Keratinocyte (primary cell): ENCODE data around the gene ZDHHC18. TPM values are rescaled to one million over a fixed set of nuclear protein-coding genes. Genes with fewer than 3 reads are reported as not detected.
"Not testable (repeated sequence)": the region's sequence is repeated elsewhere in the genome, so short reads cannot be mapped to it uniquely, and the experiment has no call there.

Experiments used
- DNase-seq: peaks from one replicate; pipeline ENCODE4 v3.0.0-alpha.2; 2011; ENCODE audit warnings: low read depth, missing footprints, low spot score
- FAIRE-seq: peaks from 2 replicates; lab custom pipeline; 2011; peaks lifted over from hg19 to GRCh38; lab: Jason Lieb, UNC
- H2AFZ ChIP-seq: 2 replicates; pipeline ENCODE4 v1.6.0; 2012; ENCODE audit warnings: low read length, control low read depth, inconsistent platforms; ENCODE audit not compliant: control insufficient read depth
- H3K27ac ChIP-seq: 2 replicates; pipeline ENCODE4 v1.5.1; 2011; ENCODE audit warnings: low read length; ENCODE audit not compliant: control insufficient read depth, insufficient read depth
- H3K27me3 ChIP-seq: 3 replicates; pipeline ENCODE4 v1.6.0; 2011; ENCODE audit warnings: low read length; ENCODE audit not compliant: control insufficient read depth, insufficient read depth; ENCODE audit errors: extremely low read depth
- H3K36me3 ChIP-seq, 2 experiments: 2 replicates in 1 of 2; 3 replicates in 1 of 2; pipeline ENCODE4 v1.5.1; 2011; ENCODE audit warnings: low read length in 2 of 2, mild to moderate bottlenecking in 1 of 2; ENCODE audit not compliant: control insufficient read depth in 2 of 2, insufficient read depth in 2 of 2; ENCODE audit errors: extremely low read depth in 1 of 2
- H3K4me1 ChIP-seq: 3 replicates; pipeline ENCODE4 v1.5.1; 2011; ENCODE audit warnings: low read length; ENCODE audit not compliant: control insufficient read depth, insufficient read depth; ENCODE audit errors: extremely low read depth
- H3K4me2 ChIP-seq: 3 replicates; pipeline ENCODE4 v1.6.0; 2011; ENCODE audit warnings: low read depth, low read length; ENCODE audit not compliant: control insufficient read depth, insufficient read depth; ENCODE audit errors: extremely low read depth
- H3K4me3 ChIP-seq, 3 experiments: fragments of 200-600 bp in 1 of 3; sonication (generic) in 1 of 3; 2 replicates in 2 of 3; 3 replicates in 1 of 3; pipeline ENCODE4 v1.5.1; 2011 to 2016; ENCODE audit warnings: low read length in 3 of 3, mild to moderate bottlenecking in 3 of 3, control low read depth in 2 of 3, inconsistent platforms in 1 of 3, low read depth in 1 of 3, mixed read lengths in 1 of 3, mixed run types in 1 of 3, moderate library complexity in 1 of 3; ENCODE audit not compliant: control insufficient read depth in 2 of 3, insufficient read depth in 2 of 3; ENCODE audit errors: extremely low read depth in 1 of 3
- H3K79me2 ChIP-seq: 2 replicates; pipeline ENCODE4 v1.6.0; 2012; ENCODE audit warnings: low read length; ENCODE audit not compliant: control insufficient read depth, insufficient read depth
- H3K9ac ChIP-seq: 3 replicates; pipeline ENCODE4 v1.6.0; 2011; ENCODE audit warnings: low read length; ENCODE audit not compliant: control insufficient read depth, insufficient read depth; ENCODE audit errors: extremely low read depth
- H3K9me1 ChIP-seq: 3 replicates; pipeline ENCODE4 v1.6.0; 2011; ENCODE audit warnings: low read length; ENCODE audit not compliant: control insufficient read depth, insufficient read depth; ENCODE audit errors: extremely low read depth
- H3K9me3 ChIP-seq: 2 replicates; pipeline ENCODE4 v1.5.1; 2012; ENCODE audit warnings: low read depth, low read length; ENCODE audit not compliant: control insufficient read depth
- H4K20me1 ChIP-seq: 3 replicates; pipeline ENCODE4 v1.6.0; 2011; ENCODE audit warnings: low read length; ENCODE audit not compliant: control insufficient read depth, insufficient read depth; ENCODE audit errors: extremely low read depth
- CTCF ChIP-seq, 3 experiments: IDR thresholded peaks in 1 of 3; conservative IDR thresholded peaks in 1 of 3; optimal IDR thresholded peaks in 1 of 3; 2 replicates in 2 of 3; 3 replicates in 1 of 3; pipeline versions ENCODE3 to v1.5.1; 2011; ENCODE audit warnings: low read length in 3 of 3, mild to moderate bottlenecking in 3 of 3, moderate library complexity in 2 of 3, control low read depth in 1 of 3, inconsistent platforms in 1 of 3; ENCODE audit not compliant: insufficient read depth in 2 of 3; ENCODE audit errors: extremely low read depth in 1 of 3
- EZH2 ChIP-seq: IDR thresholded peaks from one replicate; pipeline ENCODE4 v1.6.1; 2012; ENCODE audit warnings: inconsistent platforms, mild to moderate bottlenecking, low read length, moderate library complexity
- dilution Hi-C: fragments of 300-500 bp; cut with MboI; formaldehyde crosslinking; loops from one replicate; pipeline ENCODE4 v1.7.0; 2020; ENCODE audit warnings: low sequenced_read_pairs; ENCODE audit not compliant: extremely low pct_ligation_motif_present
- polyA plus RNA-seq, 5 experiments: library from polyadenylated mRNA; depleted of rRNA in 3 of 5; stranded (reverse) in 3 of 5; stranded (forward) in 1 of 5; unstranded in 1 of 5; fragments of >200 nt; gene quantifications; 1 replicate in 1 of 5; 2 replicates in 3 of 5; 3 replicates in 1 of 5; pipeline versions ENCODE4 v1.2.1 to v1.2.3, GENCODE V29; 2011 to 2012; ENCODE audit warnings: missing spikeins in 2 of 5, low read depth in 1 of 5, low replicate concordance in 1 of 5

The ZDHHC18 gene
- polyA plus RNA-seq, 1 donor (not counting 4 experiments of a cell fraction or from before 2014, with no cell fraction given), result 18.1 TPM

DNA sequence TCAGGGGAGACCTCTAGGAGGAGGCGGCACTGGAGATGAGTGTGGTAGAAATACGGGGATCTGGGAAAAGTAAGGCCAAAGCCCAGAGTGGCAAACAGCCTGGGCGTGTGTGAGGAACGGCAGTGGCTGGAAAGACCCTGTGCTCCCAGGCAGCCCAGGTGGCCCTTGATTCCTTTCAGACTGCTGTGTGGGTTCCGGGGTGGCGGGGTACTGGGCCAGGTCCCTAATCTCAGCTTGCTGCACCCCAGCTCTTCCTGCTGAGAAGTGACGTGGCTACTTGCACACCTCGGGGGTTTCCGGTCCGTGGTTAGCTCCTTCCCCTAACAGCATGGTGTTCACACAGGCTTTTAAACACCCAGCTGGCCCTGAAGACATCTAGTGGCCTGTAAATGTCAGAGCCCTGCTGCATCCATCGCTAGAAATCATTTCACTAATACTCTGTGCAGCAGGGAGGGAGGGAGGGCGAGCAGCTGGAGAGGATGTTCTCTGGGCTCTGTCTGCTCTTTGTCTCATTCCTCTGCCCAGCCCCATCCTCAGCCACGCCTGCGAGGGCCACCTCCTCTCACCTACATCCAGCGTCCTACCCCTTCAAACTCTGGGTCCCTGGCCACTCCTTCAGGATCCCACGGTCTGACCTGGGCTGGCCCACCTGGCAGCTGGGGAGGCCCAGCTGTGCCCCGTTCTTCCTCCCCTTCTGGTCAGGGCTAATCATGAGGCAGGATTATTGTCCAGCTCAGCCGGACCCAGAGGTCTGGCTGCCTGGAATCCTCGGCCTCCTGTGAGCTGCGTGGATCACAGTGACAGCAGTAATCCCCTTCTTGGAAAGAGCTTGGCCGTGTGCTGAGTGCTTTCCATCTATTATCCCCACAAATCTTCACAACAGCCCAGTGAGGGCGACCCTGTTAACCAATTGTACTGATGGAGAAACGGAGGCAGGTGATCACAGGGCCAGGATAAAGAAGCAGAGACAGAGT is 7.2 kb downstream of the ZDHHC18 start:
- Histone ChIP-seq H3K27me3 (no peaks in the 10 kb centered on the region), H4K20me1 (no peaks in the 10 kb centered on the region), H3K79me2 (peaks cover 26% of the 10 kb centered on the region), H3K9me1 (peaks cover 4% of the 10 kb centered on the region), H3K9ac (no peak overlapping the region), H3K4me3 (no peak overlapping the region), H3K27ac (no peak overlapping the region), H2AFZ (no peak overlapping the region), H3K4me2 (no peak overlapping the region), H3K36me3 (peaks cover 28 to 46% of the 10 kb centered on the region in 2 experiments), H3K4me1 (peaks cover 1% of the 10 kb centered on the region), H3K9me3 (no peaks in the 10 kb centered on the region)
- dilution Hi-C loops, result no loop called here
- DNase-seq, result no peak
- no peak for FAIRE-seq
- TF ChIP-seq EZH2 (no peak), CTCF (optimal IDR thresholded peaks at IDR 0.05 in 1 of 3, IDR thresholded peaks at IDR 0.05 in 1 of 3, conservative IDR thresholded peaks at IDR 0.05 in 1 of 3; ENCODE audit: extremely low read depth in 1 of 3, insufficient read depth in 2 of 3, low read length in 3 of 3) (no peak)

DNA sequence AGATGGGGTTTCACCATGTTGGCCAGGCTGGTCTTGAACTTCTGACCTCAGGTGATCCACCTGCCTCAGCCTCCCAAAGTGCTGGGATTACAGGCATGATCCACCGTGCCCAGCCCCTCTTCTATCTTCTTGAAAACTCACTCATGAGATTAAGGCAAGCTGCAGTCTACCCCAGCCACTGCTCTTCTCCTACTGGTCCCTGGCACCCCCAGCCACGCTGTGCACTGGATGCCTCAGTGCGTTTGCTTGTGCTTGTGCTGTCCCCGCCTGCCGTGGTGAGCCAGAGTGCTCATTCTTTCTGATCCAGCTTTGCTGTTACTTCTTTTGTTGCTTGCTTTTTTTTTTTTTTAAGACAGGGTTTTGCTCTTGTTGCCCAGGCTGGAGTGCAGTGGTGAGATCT is 11.2 kb downstream of the ZDHHC18 start:
- H3K4me2 ChIP-seq, H3K9ac ChIP-seq, H3K9me3 ChIP-seq, H3K9me1 ChIP-seq, FAIRE-seq, H3K79me2 ChIP-seq, H4K20me1 ChIP-seq, dilution Hi-C loops, H3K27ac ChIP-seq, H3K4me1 ChIP-seq, DNase-seq, H2AFZ ChIP-seq, H3K27me3 ChIP-seq, H3K4me3 ChIP-seq: not testable (repeated sequence)
- peaks cover 42 to 43% of the 10 kb centered on the region in 2 experiments for H3K36me3 ChIP-seq
